HEK293 (cell line): ENCODE data around the gene ANKRD13A.
A peak's percentile ranks its signal among the peaks of the same experiment; 100 is the strongest.

Experiments used
- CTCF ChIA-PET: fragments of 350-600 bp; formaldehyde crosslinking; extraction: SDS; loops from one replicate; lab custom pipeline; 2021; ENCODE audit warnings: antibody characterized with exemption; lab: Yijun Ruan, JAX
- POLR2A ChIA-PET: fragments of 300-600 bp; formaldehyde crosslinking; extraction: SDS; loops from one replicate; lab custom pipeline; 2020; ENCODE audit warnings: antibody characterized with exemption, inconsistent platforms; lab: Yijun Ruan, JAX
- H3K27ac ChIP-seq: fragments of 200-500 bp; sonication (Bioruptor generic); 2 replicates; pipeline ENCODE4 v1.5.1; 2014; ENCODE audit warnings: low read depth, low read length, control low read depth, inconsistent platforms; ENCODE audit errors: extremely low read depth
- H3K36me3 ChIP-seq, 2 experiments: fragments of 200-500 bp in 1 of 2; sonication (Bioruptor generic) in 1 of 2; 1 replicate in 1 of 2; 2 replicates in 1 of 2; pipeline ENCODE4 v1.5.1; 2014 to 2017; ENCODE audit warnings: inconsistent platforms in 2 of 2, low read length in 2 of 2; ENCODE audit not compliant: control insufficient read depth in 2 of 2, insufficient read depth in 1 of 2
- H3K4me1 ChIP-seq: fragments of 200-500 bp; sonication (Bioruptor generic); 2 replicates; pipeline ENCODE4 v1.5.1; 2014; ENCODE audit warnings: mild to moderate bottlenecking, low read length, inconsistent platforms; ENCODE audit not compliant: control insufficient read depth, insufficient read depth
- H3K4me3 ChIP-seq: 2 replicates; pipeline ENCODE4 v1.5.1; 2011; ENCODE audit warnings: low read depth, mild to moderate bottlenecking, control low read depth, low read length, moderate library complexity
- H3K9me3 ChIP-seq: fragments of 200-500 bp; sonication (Bioruptor generic); 2 replicates; pipeline ENCODE4 v1.5.1; 2014; ENCODE audit warnings: low read depth, low read length, inconsistent platforms; ENCODE audit not compliant: control insufficient read depth, insufficient read depth
- BCL6B ChIP-seq: fragments of 450-650 bp; formaldehyde crosslinking; IDR thresholded peaks from 2 replicates; pipeline ENCODE4 v1.5.1; 2017; ENCODE audit warnings: missing biosample characterization, missing genetic modification characterization
- EGR2 ChIP-seq: fragments of 450-650 bp; formaldehyde crosslinking; IDR thresholded peaks from 2 replicates; pipeline ENCODE4 v1.5.1; 2016; ENCODE audit warnings: low read depth, missing biosample characterization, missing genetic modification characterization
- HOXD13 ChIP-seq: sonication (generic); formaldehyde crosslinking; IDR thresholded peaks from 2 replicates; pipeline ENCODE4 v1.8.0; 2022; ENCODE audit warnings: missing genetic modification reagents, borderline replicate concordance
- TRIM28 ChIP-seq: IDR thresholded peaks from 2 replicates; pipeline ENCODE4 v1.6.1; 2011; ENCODE audit warnings: low read length, control low read depth, borderline replicate concordance
- YY2 ChIP-seq: fragments of 450-650 bp; formaldehyde crosslinking; IDR thresholded peaks from 2 replicates; pipeline ENCODE4 v1.5.1; 2016; ENCODE audit warnings: missing biosample characterization, missing genetic modification characterization
- ZNF18 ChIP-seq: fragments of 450-650 bp; formaldehyde crosslinking; IDR thresholded peaks from 2 replicates; pipeline ENCODE4 v1.5.1; 2016; ENCODE audit warnings: missing biosample characterization, missing genetic modification characterization
- ZNF223 ChIP-seq: fragments of 450-650 bp; formaldehyde crosslinking; IDR thresholded peaks from 2 replicates; pipeline ENCODE4 v1.5.1; 2016; ENCODE audit warnings: missing biosample characterization, missing genetic modification characterization
- ZNF501 ChIP-seq: fragments of 450-650 bp; formaldehyde crosslinking; IDR thresholded peaks from 2 replicates; pipeline ENCODE4 v1.5.1; 2016; ENCODE audit warnings: missing biosample characterization, missing genetic modification characterization
- ZNF596 ChIP-seq: fragments of 450-650 bp; IDR thresholded peaks from 2 replicates; pipeline ENCODE4 v1.5.0; 2018; ENCODE audit warnings: missing biosample characterization, mild to moderate bottlenecking, missing genetic modification characterization, moderate library complexity
- ZNF629 ChIP-seq: fragments of 450-650 bp; formaldehyde crosslinking; IDR thresholded peaks from 2 replicates; pipeline ENCODE4 v1.5.1; 2017; ENCODE audit warnings: missing biosample characterization, missing genetic modification characterization
- TF ChIP-seq, protein P1 (sequence below): fragments of 450-650 bp; formaldehyde crosslinking; IDR thresholded peaks from 2 replicates; pipeline ENCODE4 v1.5.1; 2016; ENCODE audit warnings: missing biosample characterization, missing genetic modification characterization, borderline replicate concordance
- TF ChIP-seq, protein P2 (sequence below): fragments of 450-650 bp; formaldehyde crosslinking; IDR thresholded peaks from 2 replicates; pipeline ENCODE4 v1.5.1; 2016; ENCODE audit warnings: missing biosample characterization, missing genetic modification characterization
- TF ChIP-seq, protein P3 (sequence below): fragments of 450-650 bp; formaldehyde crosslinking; IDR thresholded peaks from 2 replicates; pipeline ENCODE4 v1.5.1; 2017; ENCODE audit warnings: missing biosample characterization, missing genetic modification characterization

The ANKRD13A gene

GRCh38 chr12:110012659-110013058 is 13.4 kb downstream of the ANKRD13A start (continued):
- TF ChIP-seq, protein P1, sequence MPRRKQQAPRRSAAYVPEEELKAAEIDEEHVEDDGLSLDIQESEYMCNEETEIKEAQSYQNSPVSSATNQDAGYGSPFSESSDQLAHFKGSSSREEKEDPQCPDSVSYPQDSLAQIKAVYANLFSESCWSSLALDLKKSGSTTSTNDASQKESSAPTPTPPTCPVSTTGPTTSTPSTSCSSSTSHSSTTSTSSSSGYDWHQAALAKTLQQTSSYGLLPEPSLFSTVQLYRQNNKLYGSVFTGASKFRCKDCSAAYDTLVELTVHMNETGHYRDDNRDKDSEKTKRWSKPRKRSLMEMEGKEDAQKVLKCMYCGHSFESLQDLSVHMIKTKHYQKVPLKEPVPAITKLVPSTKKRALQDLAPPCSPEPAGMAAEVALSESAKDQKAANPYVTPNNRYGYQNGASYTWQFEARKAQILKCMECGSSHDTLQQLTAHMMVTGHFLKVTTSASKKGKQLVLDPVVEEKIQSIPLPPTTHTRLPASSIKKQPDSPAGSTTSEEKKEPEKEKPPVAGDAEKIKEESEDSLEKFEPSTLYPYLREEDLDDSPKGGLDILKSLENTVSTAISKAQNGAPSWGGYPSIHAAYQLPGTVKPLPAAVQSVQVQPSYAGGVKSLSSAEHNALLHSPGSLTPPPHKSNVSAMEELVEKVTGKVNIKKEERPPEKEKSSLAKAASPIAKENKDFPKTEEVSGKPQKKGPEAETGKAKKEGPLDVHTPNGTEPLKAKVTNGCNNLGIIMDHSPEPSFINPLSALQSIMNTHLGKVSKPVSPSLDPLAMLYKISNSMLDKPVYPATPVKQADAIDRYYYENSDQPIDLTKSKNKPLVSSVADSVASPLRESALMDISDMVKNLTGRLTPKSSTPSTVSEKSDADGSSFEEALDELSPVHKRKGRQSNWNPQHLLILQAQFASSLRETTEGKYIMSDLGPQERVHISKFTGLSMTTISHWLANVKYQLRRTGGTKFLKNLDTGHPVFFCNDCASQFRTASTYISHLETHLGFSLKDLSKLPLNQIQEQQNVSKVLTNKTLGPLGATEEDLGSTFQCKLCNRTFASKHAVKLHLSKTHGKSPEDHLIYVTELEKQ = no peak

DNA sequence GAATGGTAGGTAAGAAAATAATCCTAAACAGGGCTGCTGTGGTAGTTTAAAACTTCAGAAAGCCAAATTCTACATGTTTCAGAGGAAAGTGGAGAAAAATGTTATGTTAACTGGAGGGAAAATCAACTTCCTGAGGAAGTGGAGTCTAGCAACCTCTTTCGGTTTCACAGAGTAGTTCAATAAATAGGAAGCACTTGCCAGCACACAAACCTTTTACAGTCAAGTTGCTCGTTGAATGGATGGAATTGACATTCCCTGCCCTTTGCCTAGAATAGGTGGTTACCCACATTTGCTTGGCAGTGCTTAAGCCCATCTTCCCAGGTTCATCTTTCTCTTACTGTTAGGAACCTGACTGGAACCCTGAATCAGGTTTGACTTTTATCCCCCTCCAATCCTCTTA is 15.9 kb downstream of the ANKRD13A start:
- H3K27ac ChIP-seq = no peak overlapping the region
- POLR2A ChIA-PET = no interaction called here
- TF ChIP-seq ZNF223 (tag by site-specific recombination) = no peak
- TF ChIP-seq, protein P2, sequence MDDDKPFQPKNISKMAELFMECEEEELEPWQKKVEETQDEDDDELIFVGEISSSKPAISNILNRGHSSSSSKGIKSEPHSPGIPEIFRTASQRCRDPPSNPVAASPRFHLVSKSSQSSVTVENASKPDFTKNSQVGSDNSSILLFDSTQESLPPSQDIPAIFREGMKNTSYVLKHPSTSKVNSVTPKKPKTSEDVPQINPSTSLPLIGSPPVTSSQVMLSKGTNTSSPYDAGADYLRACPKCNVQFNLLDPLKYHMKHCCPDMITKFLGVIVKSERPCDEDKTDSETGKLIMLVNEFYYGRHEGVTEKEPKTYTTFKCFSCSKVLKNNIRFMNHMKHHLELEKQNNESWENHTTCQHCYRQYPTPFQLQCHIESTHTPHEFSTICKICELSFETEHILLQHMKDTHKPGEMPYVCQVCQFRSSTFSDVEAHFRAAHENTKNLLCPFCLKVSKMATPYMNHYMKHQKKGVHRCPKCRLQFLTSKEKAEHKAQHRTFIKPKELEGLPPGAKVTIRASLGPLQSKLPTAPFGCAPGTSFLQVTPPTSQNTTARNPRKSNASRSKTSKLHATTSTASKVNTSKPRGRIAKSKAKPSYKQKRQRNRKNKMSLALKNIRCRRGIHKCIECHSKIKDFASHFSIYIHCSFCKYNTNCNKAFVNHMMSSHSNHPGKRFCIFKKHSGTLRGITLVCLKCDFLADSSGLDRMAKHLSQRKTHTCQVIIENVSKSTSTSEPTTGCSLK (tag by site-specific recombination) = no peak
- no peak for TF ChIP-seq ZNF629 (tag by site-specific recombination)
- TF ChIP-seq ZNF501 (tag by site-specific recombination) = no peak
- CTCF ChIA-PET = interaction anchor here (0.6 kb wide), 1 partner anchor 62 kb away, joined by 4 read pairs; no protein-coding TSS in a partner anchor
- no peak overlapping the region for H3K4me3 ChIP-seq
- no peaks in the 10 kb centered on the region for H3K9me3 ChIP-seq
- H3K4me1 ChIP-seq = no peaks in the 10 kb centered on the region
- H3K36me3 ChIP-seq = peaks cover 20 to 66% of the 10 kb centered on the region in 2 experiments

GRCh38 chr12:110020956-110021355 is 21.7 kb downstream of the ANKRD13A start:
- H3K36me3 ChIP-seq = peaks cover 20 to 81% of the 10 kb centered on the region in 2 experiments
- TF ChIP-seq YY2 (no peak), ZNF596 (tag by site-specific recombination) (no peak), TRIM28 (no peak), HOXD13 (CRISPR knock-in tag) (no peak)
- TF ChIP-seq, protein P3, sequence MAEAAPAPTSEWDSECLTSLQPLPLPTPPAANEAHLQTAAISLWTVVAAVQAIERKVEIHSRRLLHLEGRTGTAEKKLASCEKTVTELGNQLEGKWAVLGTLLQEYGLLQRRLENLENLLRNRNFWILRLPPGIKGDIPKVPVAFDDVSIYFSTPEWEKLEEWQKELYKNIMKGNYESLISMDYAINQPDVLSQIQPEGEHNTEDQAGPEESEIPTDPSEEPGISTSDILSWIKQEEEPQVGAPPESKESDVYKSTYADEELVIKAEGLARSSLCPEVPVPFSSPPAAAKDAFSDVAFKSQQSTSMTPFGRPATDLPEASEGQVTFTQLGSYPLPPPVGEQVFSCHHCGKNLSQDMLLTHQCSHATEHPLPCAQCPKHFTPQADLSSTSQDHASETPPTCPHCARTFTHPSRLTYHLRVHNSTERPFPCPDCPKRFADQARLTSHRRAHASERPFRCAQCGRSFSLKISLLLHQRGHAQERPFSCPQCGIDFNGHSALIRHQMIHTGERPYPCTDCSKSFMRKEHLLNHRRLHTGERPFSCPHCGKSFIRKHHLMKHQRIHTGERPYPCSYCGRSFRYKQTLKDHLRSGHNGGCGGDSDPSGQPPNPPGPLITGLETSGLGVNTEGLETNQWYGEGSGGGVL = no peak
- H3K9me3 ChIP-seq = no peaks in the 10 kb centered on the region
- no peak overlapping the region for H3K27ac ChIP-seq
- H3K4me1 ChIP-seq = peaks cover 2% of the 10 kb centered on the region; the same call in 1 of the 2 replicates
- CTCF ChIA-PET = no interaction called here
- POLR2A ChIA-PET = no interaction called here
- H3K4me3 ChIP-seq = no peak overlapping the region

- 0 out of 2 replicates have a peak, but pooled peaks have one; percentile 34 for TF ChIP-seq BCL6B (tag by site-specific recombination)
- no peak for TF ChIP-seq ZNF18
- no peak for TF ChIP-seq EGR2 (tag by site-specific recombination)
- TF ChIP-seq, all 188 proteins: peak for 1
- ChIA-PET CTCF (interaction anchor here (0.6 to 0.7 kb wide), 3 partner anchors 15 to 172 kb away, joined by 3 read pairs; partner anchors contain the start of gene ANKRD13A), POLR2A (interaction anchor here (1.6 kb wide), 1 partner anchor 24 kb away, joined by 8 read pairs; the partner anchor contains the start of gene ANKRD13A)
- Histone ChIP-seq H3K27ac (no peak overlapping the region), H3K4me3 (no peak overlapping the region), H3K9me3 (no peaks in the 10 kb centered on the region), H3K36me3 (peaks cover 9 to 79% of the 10 kb centered on the region in 2 experiments), H3K4me1 (peaks cover 2% of the 10 kb centered on the region; the same call in 1 of the 2 replicates)
These were observed 24.1 kb downstream of the ANKRD13A start for GRCh38 chr12:110023059-110023980.
